ENCODE results near the gene UBE3C. TPM values are rescaled to one million over a fixed set of nuclear protein-coding genes. Genes with fewer than 3 reads are reported as not detected.

UBE3C gene
- total RNA-seq, 2 donors from 2014 or later, result 55.0 to 93.6 TPM

DNA sequence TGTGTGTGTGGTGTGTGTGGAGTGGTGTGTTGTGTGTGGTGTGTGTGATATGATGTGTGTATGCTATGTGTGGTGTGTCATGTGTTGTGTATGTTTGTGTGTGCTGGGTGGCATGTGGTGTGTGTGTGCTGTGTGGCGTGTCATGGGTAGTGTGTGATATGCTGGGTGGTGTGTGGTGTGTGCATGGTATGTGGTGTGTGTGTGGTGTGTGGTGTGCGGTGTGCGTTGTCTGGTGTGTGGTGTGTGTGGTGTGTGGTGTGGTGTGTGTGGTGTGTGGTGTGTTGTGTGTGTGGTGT, 160.5 kb downstream of the UBE3C start:
- Histone ChIP-seq H3K27ac (no peak overlapping the region), H3K4me3 (no peak overlapping the region), H3K4me1 (ENCODE audit: control insufficient read depth in 1 of 2, low read depth in 2 of 2) (peaks cover 0 to 3% of the 10 kb centered on the region in 2 donors), H3K27me3 (replicated peaks; ENCODE audit: insufficient read depth) (no peaks in the 10 kb centered on the region), H3K9me3 (no peaks in the 10 kb centered on the region), H3K36me3 (no peaks in the 10 kb centered on the region)
- DNase-seq (ENCODE audit: low spot score) (no peak), ATAC-seq (ENCODE audit: insufficient number of reproducible peaks, low FRiP score, low read depth) (no peak)
- TF ChIP-seq, protein P1, sequence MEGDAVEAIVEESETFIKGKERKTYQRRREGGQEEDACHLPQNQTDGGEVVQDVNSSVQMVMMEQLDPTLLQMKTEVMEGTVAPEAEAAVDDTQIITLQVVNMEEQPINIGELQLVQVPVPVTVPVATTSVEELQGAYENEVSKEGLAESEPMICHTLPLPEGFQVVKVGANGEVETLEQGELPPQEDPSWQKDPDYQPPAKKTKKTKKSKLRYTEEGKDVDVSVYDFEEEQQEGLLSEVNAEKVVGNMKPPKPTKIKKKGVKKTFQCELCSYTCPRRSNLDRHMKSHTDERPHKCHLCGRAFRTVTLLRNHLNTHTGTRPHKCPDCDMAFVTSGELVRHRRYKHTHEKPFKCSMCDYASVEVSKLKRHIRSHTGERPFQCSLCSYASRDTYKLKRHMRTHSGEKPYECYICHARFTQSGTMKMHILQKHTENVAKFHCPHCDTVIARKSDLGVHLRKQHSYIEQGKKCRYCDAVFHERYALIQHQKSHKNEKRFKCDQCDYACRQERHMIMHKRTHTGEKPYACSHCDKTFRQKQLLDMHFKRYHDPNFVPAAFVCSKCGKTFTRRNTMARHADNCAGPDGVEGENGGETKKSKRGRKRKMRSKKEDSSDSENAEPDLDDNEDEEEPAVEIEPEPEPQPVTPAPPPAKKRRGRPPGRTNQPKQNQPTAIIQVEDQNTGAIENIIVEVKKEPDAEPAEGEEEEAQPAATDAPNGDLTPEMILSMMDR (IDR thresholded peaks at IDR 0.05), result no peak

DNA sequence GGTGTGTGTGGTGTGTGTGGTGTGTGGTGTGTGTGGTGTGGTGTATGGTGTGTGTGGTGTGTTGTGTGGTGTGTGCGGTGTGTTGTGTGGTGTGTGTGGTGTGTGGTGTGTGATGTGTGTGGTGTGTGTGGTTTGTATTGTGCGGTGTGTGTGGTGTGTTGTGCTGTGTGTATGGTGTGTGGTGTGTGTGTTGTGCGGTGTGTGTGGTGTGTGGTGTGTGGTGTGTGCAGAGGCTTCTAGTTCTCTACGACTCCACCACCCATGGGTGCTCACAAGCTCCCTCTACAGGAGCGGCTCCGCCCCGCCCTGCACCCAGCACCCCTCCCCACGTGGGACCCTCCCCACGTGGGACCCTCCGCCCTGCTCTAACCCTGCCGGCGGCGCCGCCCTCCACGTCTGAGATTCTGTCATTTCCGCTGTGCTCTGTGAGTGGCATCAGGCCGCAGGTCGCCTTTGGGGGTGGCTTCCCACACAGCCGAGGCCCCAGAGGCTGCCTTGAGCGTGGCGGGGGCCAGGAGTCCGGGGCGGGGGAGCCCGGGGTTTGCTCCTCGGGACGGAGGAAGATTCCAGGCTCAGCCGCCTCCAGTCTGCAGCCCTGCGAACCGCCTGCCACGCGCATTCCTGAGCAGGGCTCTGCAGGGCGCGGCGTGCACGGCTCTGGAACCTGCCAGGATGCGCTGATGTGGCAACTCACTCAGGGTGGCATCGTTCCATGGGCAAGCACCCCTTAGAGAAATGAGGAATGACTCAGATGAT, 161.1 kb downstream of the UBE3C start:
- TF ChIP-seq, protein P1 (IDR thresholded peaks at IDR 0.05), result no peak
- H3K4me3 ChIP-seq, result no peak overlapping the region

DNA sequence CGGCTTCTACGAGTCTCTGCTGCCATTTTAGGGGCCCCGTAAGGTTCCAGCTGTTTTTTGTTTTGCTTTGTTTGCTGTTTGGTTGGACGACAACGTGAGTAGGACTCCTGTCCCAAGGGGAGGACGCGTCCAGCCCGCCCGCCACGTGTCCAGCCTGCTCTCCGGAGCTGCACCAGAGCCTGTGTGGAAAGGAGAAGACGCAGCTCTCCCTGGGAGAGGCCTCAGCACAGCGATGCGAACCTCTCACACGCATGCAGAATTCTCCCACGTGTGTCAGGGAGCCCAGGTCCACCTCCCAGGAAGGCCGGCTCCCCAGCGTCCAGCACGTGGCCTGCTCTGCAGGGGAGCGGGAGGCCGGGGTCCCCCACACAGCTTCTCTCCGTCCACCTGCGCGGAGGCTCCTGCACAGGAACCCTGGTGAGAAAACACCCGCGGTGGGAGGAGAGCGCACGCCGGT, 161.7 kb downstream of the UBE3C start:
- H3K4me1 ChIP-seq (ENCODE audit: control insufficient read depth in 1 of 2, low read depth in 2 of 2), result peaks cover 0 to 3% of the 10 kb centered on the region in 2 donors
- H3K27ac ChIP-seq, result no peak overlapping the region
- H3K9me3 ChIP-seq, result no peaks in the 10 kb centered on the region
- TF ChIP-seq, protein P1 (IDR thresholded peaks at IDR 0.05), result no peak
- DNase-seq (ENCODE audit: low spot score) (no peak), ATAC-seq (ENCODE audit: insufficient number of reproducible peaks, low FRiP score, low read depth) (no peak)
- H3K27me3 ChIP-seq (replicated peaks; ENCODE audit: insufficient read depth), result no peaks in the 10 kb centered on the region
- H3K4me3 ChIP-seq, result no peak overlapping the region
- H3K36me3 ChIP-seq, result no peaks in the 10 kb centered on the region

More for the DNA sequence above, 161.1 kb downstream of the UBE3C start:
- Histone ChIP-seq H3K36me3 (no peaks in the 10 kb centered on the region), H3K9me3 (no peaks in the 10 kb centered on the region), H3K27me3 (replicated peaks; ENCODE audit: insufficient read depth) (no peaks in the 10 kb centered on the region), H3K27ac (no peak overlapping the region), H3K4me1 (ENCODE audit: control insufficient read depth in 1 of 2, low read depth in 2 of 2) (peaks cover 0 to 3% of the 10 kb centered on the region in 2 donors)
- no peak for DNase-seq (ENCODE audit: low spot score)
- no peak for ATAC-seq (ENCODE audit: insufficient number of reproducible peaks, low FRiP score, low read depth)

DNA sequence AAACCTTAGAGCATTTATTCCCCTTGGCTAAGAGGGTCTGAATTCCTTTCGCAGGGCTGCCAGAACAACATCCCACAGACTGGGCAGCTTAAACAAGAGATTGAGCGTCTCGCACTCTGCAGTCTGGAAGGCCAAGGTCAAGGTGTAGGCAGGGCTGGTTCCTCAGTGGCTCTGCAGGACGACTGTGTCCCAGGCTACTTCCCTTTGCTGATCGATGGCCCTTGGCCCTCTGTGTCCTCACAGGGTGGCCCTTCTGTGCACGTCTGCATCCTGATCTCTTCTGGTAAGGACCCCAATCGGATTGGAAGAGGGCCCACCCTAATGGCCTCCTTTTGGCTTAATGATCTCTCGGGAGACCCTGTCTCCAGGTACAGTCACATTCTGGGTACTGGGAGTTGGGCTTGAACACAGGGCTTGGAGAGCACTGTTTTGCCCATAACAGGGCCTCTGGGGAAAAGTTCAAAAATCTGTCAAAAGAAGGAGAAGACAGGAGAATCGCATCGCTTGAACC, 162.9 kb downstream of the UBE3C start:
- Histone ChIP-seq H3K9me3 (no peaks in the 10 kb centered on the region), H3K27me3 (replicated peaks; ENCODE audit: insufficient read depth) (no peaks in the 10 kb centered on the region), H3K4me1 (ENCODE audit: control insufficient read depth in 1 of 2, low read depth in 2 of 2) (peaks cover 0 to 3% of the 10 kb centered on the region in 2 donors), H3K36me3 (no peaks in the 10 kb centered on the region), H3K4me3 (no peak overlapping the region), H3K27ac (peak overlapping the region in 1 of 2 donors; percentile 35)
- DNase-seq (ENCODE audit: low spot score), result no peak
- no peak for ATAC-seq (ENCODE audit: insufficient number of reproducible peaks, low FRiP score, low read depth)
- TF ChIP-seq, protein P1 (IDR thresholded peaks at IDR 0.05), result no peak

DNA sequence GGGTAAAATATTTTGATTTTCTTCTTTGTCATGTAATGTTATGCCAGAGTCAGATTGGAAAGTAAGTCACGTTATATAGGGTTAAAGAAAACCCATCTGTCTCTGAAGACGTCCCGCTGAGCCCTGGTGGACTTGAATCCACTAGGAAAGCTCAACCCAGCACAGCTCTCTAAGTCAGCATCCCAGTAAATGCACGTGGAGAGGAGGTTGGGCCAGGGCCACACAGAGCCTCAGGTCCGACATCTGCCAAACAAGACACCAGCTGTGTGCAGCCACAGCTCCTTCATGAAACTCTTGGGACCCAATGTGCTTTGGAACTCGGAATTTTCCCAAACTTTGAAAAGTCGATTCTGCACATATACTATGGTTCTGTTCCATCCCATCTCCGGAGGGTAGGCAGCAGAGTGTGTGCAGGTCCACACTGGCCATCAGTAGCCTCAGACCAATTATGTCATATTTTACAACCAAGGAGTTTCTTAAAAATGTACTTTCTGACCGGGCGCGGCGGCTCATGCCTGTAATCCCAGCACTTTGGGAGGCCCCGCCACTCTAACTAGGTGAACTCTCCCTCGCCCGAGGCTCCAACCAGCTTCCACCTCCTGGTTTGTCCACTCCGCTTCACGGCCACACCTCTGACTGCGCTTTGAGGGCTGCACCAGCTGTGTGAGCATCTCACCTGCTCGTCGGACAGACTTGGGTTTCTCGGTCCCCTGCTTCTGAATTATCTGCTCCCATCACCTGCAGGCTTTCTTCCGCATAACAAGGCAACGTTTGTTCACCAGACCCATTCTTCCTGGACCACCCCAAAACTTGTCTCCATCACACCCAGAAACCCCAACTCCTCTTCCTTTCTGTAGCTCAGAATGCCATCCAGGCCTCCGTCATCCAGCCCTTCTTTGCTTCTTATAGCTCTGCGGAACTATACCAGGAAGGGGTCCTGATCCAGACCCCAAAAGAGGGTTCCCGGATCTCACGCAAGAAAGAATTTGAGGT, 168.4 kb downstream of the UBE3C start:
- H3K4me3 ChIP-seq, result no peak overlapping the region
- no peak overlapping the region for H3K27ac ChIP-seq
- H3K4me1 ChIP-seq (ENCODE audit: control insufficient read depth in 1 of 2, low read depth in 2 of 2), result no peaks in the 10 kb centered on the region
- ATAC-seq (ENCODE audit: insufficient number of reproducible peaks, low FRiP score, low read depth) (no peak), DNase-seq (ENCODE audit: low spot score) (no peak)
- no peaks in the 10 kb centered on the region for H3K9me3 ChIP-seq
- TF ChIP-seq, protein P1 (IDR thresholded peaks at IDR 0.05), result no peak
- no peaks in the 10 kb centered on the region for H3K36me3 ChIP-seq
- H3K27me3 ChIP-seq (replicated peaks; ENCODE audit: insufficient read depth), result no peaks in the 10 kb centered on the region

All from thoracic aorta (tissue), 2 donors.